ENCODE measurements around the gene WDR37.

- TF ChIP-seq CTCF (IDR thresholded peaks at IDR 0.05) (no peak), POLR2A (IDR thresholded peaks at IDR 0.05) (no peak)
These were observed 32.1 kb upstream of the WDR37 start for GRCh38 chr10:1024103-1024502.
